ENCODE measurements around the gene CARNS1.

DNA sequence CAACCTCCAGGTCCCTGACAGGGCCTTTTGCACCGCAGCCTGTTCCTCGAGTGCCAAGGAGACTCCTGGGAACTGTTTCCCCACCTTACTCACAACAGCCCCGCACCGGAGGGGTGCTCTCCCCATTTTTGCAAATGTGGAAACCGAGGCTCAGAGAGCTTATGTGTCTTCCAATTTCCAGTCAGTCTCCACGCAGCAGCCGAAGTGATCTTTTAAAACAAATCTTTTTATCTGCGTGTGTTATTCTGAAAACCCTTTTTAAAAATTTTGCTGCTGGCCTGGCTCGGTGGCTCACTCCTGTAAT lies 54.0 kb downstream of the CARNS1 start:
- TF ChIP-seq, protein P1, sequence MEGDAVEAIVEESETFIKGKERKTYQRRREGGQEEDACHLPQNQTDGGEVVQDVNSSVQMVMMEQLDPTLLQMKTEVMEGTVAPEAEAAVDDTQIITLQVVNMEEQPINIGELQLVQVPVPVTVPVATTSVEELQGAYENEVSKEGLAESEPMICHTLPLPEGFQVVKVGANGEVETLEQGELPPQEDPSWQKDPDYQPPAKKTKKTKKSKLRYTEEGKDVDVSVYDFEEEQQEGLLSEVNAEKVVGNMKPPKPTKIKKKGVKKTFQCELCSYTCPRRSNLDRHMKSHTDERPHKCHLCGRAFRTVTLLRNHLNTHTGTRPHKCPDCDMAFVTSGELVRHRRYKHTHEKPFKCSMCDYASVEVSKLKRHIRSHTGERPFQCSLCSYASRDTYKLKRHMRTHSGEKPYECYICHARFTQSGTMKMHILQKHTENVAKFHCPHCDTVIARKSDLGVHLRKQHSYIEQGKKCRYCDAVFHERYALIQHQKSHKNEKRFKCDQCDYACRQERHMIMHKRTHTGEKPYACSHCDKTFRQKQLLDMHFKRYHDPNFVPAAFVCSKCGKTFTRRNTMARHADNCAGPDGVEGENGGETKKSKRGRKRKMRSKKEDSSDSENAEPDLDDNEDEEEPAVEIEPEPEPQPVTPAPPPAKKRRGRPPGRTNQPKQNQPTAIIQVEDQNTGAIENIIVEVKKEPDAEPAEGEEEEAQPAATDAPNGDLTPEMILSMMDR (conservative IDR thresholded peaks at IDR 0.05) = no peak
- TF ChIP-seq ZFX (IDR thresholded peaks at IDR 0.05) = no peak
